NCI-H524 treated with DMSO at 0.1 percent for 48 hours (cell line): Measurements from ENCODE around the gene EPO.

Experiments
- DNase-seq: peaks from one replicate; lab custom pipeline; 2025; lab: John Stamatoyannopoulos, UW

EPO gene

DNA sequence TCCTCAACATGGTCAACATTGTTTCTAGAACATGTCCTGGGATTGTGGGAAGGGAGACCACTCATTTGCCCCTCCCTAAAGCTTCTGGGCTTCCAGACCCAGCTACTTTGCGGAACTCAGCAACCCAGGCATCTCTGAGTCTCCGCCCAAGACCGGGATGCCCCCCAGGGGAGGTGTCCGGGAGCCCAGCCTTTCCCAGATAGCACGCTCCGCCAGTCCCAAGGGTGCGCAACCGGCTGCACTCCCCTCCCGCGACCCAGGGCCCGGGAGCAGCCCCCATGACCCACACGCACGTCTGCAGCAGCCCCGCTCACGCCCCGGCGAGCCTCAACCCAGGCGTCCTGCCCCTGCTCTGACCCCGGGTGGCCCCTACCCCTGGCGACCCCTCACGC, at the start of gene EPO:
Gene EPO, plus strand, starts transcription at position 190 of the 392 bp plus-strand sequence. CDS start 513 bp downstream, outside the sequence.
- DNase-seq = no peak

DNA sequence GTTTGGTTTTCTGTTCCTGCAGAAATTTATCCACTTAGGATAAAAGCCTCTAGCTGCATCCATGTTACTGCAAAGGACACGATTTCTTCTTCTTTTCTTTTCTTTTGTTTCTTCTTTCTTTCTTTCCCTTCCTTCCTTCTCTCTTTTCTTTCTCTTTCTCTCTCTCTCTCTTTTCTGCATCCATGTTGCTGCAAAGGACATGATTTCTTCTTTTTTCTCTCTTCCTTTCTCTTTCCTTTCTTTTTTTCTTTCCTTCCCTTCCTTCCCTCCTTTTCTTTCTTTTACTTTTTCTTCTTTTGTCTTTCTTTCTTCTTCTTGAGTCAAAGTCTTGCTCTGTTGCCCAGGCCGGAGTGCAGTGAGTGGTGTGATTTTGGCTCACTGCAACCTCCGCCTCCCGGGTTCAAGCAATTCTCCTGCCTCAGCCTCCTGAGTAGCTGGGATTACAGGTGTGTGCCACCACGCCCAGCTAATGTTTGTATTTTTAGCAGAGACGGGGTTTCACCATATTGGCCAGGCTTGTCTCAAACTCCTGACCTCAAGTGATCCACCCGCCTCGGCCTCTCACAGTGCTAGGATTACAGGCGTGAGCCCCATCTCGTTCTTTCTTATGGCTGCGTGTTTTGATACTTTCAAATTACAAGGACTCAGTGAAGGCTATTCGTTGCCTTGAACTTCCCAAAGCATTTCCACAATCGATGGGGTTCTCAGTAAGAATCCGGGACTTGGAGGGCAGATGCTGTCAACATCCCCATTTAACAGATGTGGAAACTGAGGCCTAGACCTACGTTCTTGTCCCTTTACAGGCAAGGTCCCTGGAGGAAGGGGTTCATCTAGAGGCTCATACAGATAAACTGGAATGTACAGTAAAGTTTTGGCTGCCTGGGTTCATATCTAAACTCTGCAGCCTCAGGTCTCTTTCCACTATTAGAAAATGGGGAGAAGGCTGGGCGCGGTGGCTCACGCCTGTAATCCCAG, 48.6 kb upstream of the EPO start:
- no peak for DNase-seq

DNA sequence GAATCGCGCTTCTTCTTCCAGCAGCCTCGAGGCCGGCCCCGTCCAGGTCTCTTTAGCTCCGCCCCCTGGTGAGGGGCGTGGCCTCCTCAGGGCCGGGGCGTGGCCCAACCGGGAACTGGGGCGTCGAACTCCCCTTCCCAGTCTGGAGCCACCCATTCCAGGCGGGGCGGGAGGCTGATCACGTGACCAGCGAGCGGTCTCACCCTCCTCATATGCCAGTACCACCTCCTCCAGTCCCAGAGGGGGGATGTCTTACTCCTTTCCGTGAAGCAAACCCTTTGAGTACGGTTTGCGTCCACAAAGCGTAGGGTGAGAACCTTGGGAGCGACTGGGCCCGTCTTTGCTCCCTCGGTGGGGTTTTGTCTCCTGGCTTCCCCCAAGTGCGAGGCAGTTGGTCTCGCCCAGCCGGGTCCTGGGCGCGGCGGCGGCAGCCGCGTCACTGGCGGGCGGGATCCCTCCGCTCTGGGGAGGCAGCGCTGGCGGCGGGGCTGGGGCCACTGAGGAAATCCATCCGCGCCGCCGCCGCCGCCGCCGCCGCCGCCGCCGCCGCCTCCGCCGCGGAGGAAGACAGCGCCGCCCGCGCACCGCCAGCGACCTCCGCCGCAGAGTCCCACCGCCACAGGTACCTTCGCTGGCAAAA, 46.8 kb upstream of the EPO start, which contains the start of gene GNB2:
Gene GNB2, plus strand, starts transcription at position 439 of the 640 bp plus-strand sequence. CDS start 2,526 bp downstream, outside the sequence.
- peak; percentile 72 for DNase-seq

DNA sequence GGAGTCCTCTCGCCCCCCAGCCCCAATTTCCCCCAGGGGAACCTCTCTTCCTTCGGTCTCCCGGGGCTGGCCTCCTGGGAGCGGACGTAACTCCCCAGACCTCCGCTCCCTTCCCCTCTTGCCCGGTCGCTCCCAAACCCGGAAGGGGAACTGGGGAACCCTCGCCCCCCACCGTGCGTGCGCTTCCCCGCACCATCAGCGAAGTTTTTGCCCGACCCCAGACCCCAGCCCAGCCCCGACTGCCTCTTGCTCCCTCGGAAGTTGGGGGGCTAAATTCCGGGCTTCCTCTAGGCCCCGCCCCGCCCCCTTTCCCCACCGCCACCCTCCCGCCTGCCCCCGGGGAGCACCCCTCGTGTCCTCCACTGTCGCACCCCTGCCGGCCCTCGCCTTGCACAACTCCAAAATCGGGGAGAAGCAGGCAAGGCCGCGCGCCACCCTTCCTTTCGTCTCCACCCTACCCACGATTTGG, 46.3 kb upstream of the EPO start:
- no peak for DNase-seq

DNA sequence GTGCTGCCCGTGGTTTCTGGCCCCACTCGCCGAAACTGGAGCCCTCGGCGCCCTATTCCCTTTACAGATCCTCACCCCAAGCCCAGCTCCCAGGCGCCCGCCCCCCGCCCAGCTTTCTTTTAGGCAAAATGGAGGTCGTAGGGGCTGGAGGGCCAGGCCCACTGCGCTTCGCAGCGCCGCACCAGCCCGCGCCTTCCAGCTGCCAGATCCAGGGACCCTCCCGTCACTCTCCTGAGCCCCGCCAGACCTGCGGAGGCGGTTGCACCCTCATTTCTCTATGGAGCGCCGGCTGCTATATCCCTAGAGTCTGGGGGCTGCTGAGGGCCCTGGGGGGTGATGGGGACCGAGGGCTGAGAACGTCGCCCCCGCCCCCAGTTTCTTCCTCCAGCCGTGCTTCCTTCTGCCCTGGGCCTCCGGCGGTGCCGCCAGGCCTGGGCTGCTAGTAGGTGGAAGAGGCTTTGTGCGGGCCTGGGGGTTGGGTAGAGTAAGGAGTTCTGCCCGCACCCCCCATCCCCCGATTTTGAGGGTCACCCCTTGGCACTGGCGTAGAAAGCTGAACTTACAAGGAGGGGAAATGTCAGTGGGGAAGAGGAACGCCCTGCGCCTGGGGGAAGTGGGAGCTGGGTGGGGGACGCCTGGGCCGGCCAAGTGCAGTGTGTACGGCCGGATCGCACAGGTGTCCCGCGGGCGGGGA, 45.7 kb upstream of the EPO start:
- no peak for DNase-seq

DNA sequence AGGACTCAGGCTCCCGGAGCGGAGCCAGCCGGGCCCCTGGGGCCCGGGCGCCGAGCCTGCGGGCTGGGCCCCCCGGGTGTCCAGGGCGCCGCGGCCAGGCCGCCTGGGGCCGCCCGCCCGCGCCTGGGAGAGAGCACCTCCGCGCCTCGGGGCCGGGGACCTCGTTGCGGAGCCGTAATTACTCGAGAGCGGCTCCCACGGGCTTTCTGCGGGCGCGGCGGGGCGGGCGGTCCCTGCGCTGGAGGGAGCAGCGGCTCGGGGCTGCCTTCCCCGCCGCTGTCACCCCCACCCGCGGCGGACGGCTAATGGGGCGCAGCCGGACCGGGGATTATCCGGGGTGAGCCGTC, 45.2 kb upstream of the EPO start:
- no peak for DNase-seq

DNA sequence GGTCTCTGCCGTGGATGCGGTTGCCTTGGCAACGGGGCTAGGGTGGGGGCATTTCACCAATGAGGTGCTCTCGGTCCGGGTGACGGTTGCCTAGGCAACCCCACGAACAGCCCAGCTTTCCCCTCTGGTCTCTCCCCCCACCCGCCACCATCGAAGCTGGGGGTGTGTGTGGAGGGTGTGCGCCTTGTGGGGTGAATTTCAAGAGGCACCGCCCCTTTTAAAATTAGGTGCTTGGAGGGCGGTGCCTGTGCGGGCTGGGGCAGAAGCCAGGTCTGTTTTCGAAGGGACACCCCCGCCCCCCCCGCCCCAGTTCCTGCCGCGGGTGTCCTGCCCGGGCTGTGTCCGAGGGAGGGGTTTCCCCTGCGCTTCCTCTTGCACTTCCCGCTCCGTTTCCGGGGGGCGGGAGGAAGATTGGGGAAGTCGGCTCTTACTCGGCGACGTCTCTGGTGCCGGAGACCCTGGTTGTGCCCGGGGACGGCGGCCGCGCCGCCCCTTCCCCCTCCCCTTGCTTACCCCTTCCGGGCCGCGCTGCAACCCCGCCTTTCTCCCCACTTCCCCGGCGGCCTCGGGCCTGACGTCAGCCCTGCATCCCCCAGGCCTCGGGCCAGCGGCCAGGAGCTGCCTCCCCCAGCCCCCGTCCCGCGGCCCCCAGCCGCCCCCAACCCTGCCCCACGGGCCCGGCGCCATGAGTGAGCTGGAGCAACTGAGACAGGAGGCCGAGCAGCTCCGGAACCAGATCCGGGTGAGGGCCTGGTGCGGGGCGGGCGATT, 44.5 kb upstream of the EPO start:
- no peak for DNase-seq

DNA sequence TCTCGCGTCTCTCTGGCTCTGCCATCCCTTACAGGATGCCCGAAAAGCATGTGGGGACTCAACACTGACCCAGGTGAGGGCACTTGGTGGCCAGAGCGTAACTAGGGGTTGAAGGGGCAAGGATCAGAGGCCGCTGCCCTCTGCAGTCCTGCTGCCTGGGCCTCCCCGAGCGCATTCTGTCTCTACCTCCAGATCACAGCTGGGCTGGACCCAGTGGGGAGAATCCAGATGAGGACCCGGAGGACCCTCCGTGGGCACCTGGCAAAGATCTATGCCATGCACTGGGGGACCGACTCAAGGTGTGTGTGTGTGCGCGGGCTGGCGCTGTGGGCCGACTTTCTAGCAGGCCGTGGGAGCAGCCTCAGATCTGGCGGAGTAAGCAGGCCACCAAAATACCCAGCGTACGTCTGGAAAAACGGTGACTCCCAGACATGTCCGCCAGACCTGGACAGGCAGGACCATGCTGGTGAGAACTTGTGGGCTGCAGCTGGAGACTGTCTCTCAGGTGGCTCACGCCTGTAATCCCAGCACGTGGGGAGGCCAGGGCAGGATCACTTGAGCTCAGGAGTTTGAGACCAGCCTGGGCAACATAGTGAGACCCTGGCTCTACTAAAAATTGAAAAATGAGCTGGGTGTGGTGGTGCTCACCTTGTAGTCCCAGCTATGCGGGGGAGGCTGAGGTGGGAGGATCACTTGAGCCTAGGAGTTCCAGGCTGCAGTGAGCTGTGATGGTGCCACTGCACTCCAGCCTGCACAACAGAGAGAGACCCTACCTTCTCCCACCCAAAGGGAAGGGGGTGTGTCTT, 43.6 kb upstream of the EPO start:
- DNase-seq = no peak

DNA sequence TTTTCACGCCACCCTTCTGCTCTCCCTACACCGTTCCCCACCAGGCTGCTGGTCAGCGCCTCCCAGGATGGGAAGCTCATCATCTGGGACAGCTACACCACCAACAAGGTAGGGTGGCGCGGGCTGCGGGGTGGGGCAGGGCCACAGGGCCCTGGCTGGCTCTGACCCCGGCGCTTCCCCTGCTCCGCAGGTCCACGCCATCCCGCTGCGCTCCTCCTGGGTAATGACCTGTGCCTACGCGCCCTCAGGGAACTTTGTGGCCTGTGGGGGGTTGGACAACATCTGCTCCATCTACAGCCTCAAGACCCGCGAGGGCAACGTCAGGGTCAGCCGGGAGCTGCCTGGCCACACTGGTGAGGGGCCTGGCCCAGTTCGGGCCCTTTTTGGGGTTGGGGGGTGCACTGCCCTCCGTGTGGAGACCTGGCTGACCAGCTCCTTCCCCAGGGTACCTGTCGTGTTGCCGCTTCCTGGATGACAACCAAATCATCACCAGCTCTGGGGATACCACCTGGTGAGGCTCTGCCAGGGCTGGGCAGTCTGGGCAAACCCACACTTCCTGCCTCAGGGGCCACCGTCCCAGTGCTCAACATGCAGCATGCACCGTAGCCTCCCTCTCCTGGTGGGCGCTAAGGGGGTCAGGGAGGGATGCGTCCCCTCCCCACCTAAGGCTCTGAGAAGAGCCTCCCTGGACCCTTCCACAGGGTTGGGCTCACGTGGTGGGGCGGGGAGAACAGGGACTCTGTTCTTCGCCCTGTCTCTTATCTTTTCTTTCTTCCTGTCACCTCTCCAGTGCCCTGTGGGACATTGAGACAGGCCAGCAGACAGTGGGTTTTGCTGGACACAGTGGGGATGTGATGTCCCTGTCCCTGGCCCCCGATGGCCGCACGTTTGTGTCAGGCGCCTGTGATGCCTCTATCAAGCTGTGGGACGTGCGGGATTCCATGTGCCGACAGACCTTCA, 42.7 kb upstream of the EPO start:
- no peak for DNase-seq

DNA sequence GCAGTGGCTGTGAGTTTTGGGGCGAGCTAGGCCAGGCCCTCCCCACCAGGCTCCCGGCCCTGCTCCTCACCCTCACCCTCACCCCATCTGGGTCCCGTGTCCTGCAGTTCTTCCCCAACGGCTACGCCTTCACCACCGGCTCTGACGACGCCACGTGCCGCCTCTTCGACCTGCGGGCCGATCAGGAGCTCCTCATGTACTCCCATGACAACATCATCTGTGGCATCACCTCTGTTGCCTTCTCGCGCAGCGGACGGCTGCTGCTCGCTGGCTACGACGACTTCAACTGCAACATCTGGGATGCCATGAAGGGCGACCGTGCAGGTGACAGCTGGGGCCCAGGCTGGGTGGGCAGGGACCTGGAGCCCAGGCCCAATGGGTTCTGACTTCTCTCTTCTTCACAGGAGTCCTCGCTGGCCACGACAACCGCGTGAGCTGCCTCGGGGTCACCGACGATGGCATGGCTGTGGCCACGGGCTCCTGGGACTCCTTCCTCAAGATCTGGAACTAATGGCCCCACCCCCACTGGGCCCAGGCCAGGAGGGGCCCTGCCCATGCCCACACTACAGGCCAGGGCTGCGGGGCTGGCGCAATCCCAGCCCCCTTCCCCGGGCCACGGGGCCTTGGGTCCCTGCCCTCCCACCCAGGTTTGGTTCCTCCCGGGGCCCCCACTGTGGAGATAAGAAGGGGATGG, 41.8 kb upstream of the EPO start:
- no peak for DNase-seq

DNA sequence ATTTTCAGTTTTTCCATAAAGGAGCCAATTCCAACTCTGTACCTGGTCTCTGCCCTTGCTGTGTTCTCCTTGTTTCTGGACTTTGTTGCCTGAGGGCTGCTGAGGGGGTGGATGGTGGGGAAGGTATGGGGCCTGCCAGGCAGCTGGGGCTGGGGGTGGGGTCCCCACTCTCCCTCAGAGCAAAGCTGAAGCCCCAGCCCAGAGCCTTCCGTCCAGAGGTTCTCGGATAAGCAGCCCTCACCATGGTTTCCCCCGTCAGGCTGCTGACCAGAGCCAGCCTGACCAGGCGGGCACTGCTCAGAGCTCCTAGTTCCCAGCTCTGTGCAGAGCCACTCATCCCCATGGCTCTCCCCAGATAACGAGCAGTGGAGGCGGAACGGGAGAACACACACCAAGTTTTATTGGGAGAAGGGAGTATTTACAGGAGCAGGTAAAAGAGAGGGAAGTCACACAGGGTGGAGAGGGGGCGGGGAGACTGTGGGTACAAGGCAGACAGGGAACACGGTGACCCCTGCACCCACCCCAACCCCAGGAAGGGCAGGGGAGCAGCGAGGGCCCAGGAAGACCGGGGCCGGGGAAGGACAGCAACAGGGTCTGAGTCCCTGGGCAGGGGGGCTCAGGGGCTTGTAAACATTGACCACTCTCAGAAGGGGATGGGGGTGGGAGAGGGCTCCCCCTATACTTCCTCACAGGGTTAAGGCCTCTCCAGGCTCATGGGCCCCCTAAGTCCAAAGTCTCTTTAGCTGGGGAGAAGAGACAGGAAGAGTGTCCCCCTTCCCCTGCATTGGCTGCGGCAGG, 40.9 kb upstream of the EPO start:
- DNase-seq = no peak

DNA sequence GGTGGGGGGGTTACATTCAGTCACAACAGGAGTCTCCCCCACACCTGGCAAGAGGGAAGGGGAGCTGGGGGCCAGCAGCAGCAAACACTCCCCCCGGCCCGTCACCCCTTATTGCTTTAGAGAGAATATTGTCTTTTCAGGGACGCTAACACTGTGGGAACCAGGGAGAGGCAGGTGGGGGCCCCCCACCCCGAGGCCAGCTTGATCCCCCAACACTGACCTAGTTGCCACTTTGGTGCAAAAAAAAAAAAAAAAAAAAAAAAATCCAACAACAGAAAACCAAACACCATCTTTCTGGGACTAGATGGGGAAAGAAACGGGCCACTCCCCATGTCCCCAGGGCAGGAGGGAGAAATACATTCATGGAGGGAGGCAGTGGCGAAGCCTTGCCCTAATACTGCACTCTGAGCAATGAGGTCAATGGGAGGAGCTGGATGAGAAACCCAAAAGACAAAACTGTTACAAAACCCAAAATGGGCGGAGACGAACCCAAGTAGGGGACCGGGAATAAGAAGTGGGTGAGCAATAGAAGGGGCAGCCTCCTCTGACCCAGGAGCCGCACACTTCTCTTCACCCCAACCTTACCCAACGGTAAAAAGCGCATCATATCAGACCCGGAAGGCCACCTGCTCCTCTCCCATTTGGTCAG, 40.2 kb upstream of the EPO start:
- DNase-seq = no peak

DNA sequence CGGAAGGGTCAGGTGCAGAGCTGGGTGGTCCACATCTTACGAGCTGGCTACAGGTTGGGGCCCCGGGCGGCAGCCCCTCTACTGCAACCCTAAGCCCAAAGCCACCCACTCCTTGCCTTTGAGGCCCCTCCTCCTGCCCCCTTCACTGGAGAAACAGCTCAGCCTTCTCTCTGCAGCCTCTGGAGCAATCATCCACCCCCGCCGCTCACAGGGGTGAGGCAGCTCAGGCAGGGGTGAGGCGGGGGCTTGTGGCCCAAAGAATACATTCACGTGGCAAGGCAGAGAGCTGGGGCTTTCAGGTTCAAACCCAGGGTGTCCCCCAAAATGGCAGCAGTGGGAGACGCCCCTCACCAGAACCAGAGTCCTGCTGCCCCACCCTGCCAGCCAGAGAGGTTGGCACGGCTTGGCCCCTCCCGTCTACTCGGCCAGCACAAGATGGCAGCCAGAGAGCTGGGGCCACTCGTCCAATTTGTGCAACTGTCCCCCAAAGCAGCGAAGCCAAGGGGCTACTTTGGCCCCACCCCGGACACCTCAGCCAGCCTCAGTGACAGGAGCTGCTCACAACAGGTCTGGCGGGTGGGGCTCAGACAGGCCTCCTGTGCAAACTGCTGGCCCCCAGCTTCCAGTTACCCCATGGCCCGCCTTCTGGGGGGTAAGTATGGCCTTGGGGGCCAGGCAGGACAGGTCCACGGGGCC, 39.5 kb upstream of the EPO start:
- DNase-seq = no peak

DNA sequence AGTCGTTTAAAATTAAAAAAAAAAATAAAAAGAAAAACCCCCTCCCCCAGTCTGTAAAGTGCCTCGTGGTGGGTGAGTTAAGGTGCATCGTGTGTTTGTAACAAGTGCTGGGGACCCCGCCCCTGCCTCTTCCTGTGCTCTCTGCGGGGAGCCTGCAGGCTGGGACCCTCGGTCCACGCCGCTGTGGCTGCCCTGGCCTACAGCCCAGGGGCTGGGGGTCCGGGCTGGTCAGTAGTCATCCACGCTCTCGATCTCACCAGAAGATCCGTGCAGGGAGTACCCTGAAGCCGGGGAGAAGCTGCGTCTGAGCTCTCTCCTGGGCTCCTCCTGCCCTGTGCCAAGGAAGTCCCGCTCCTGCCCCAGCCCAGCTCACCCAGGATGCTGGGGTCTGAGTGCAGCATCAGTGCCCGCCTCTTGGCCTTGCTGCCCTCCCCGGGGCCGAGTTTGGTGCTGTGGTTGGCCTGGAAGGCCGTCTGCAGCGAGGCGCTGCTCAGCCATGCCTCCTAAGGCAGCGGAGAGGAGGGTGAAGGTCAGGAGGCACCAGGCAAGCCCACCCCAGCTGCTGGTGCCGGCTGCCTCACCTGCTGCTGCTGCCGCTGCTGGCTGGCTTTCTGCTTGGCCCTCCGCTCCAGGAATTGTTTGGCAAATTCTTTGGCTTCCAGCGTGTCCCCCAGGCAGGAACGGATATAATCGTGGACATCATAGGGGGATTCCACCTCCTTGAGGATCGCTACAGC, 38.6 kb upstream of the EPO start:
- no peak for DNase-seq

DNA sequence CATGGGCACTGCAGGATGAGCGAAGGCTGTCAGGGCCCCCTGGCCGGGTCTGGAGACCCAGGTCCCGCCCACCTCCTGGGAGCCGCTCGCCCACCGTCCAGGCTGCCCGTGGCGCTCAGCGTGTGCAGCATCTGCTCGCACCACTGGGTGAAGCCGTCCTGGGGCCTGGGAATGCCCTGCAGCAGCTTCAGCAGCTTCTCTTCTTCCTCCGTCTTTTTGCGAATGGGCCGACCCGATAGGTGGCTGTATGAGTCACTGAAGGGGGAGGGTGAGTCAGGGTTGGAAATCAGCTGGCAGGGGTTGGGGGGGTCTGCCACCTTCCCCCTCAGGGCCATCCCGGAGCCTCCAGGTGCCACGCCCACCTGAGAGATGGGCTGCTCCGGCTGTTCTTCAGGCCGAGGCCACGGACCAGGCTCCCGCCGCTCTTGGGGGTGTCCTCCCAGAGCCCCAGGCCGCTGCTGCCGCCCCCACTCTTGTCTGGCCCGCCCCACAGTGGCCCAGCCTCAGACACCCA, 38.0 kb upstream of the EPO start:
- DNase-seq = no peak

DNA sequence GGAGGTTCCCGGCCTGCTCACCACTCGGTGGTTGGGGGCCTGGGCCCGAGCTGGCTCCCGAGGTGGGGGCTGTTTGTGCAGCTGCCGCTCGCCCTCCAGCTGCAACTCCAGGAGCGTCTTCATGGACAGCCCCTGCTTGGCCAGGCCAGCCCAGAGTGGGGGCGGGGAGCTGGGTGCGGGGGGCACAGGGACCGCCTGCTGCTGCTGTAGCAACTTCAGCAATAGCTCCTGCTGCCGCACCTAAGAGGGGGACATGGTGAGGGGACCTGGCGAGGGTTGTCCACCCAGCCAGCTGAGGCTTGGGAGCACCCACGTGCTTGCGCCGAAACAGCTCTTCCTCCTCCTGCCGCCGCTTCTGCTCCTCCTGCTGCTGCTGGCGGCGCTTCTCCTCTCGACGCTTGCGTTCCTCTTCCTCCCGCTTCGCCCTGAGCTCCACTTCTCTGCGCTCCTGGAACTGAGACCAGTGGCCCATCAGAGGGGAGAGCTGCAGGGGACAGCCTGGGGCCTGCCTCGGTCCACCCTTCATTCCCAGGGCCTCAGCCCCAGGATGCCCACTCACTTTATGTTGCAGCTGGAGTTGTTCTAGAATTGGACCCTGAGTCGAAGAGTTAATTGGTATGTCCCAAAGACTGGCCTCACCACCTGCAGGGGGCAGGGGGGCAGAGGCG, 37.1 kb upstream of the EPO start:
- DNase-seq = no peak
